Dermis microvascular lymphatic vessel endothelial cell (primary cell): Measurements from ENCODE around the gene WTAP. TPM values are rescaled to one million over a fixed set of nuclear protein-coding genes. Genes with fewer than 3 reads are reported as not detected.
"Not testable (repeated sequence)": the region's sequence is repeated elsewhere in the genome, so short reads cannot be mapped to it uniquely, and the experiment has no call there.

Source experiments
- DNase-seq, 2 donors: peaks; one replicate each; pipeline versions ENCODE4 v3.0.0 to v3.0.0-alpha.2; 2010; ENCODE audit warnings: low read depth in 2 of 2
- total RNA-seq: library from RNA; depleted of rRNA; stranded (reverse); fragments of >200 nt; gene quantifications from 2 replicates; pipeline ENCODE4 v1.2.1, GENCODE V29; 2014

The WTAP gene
- total RNA-seq, 1 donor from 2014 or later: 69.2 TPM

DNA sequence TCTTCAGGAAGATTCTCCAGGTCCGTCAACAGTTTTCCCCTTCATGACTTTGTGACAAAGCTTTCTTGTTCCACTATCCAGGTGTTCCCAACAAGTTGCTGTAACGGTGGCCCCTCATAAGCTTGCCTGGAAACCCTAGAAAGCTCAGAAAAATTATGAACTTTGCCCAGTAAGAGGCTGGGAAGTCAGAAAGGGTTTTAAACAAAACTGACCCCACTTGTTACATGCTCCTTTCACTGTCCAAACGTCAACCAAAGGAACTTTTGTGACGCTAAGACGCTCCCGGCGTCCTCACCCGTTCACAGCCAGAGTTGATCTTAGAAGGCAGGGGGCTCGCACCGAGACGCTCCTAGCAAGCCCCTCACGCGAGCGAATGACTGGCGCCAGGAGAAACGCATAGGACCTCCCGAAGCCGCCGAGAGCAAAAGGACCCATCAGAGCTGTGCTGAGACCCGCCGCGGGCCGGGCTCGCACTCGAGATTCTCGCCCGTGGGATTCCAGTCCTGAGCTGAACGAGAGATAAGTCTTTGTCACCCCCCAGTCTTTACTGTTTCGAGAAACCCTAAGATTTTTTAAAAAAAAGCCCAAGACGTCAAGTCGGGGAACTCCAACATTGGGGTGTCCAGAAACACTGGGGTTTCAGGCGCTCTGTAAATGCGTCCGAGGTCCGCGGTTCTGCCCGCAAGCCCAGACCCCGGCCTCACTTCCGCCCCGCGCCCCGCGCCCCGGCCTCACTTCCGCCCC, 34.0 kb downstream of the WTAP start:
- DNase-seq: peak in 1 of 2 donors; percentile 37

DNA sequence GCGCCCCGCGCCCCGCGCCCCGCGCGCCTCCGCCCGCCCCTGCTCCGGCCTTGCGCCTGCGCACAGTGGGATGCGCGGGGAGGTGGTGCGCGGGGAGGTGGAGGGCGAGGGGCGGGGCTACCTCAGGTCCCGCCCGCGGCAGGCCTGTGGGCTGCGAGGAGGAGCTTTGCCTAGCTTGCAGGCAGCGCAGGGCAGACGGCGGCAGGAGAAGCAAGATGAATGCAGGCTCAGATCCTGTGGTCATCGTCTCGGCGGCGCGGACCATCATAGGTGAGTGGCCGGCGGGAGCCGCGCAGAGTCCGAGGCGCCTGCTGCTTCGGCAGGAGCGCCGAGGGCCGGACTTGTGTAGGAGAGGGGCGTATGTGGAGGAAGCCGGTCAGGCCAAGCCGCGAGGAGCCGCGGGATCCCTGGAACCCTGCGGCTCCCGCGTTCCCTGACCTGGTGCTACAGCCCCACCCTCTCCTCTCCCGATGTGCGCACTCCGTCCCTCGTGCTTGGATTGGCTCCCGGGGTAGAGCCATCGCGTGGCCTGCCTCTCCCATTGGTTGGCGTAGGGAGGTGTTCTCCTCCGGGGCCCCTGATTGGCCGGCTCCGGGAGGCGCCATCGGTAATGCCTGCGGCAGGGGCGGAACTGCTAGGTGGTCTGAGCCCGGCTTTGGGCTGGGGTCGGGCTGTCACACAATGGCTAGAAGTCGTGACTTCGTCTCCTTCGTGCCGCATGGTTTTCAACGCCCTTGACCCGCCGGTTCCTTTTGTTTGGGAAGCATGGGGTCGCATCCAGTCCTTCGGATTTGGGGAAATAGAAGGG, 34.8 kb downstream of the WTAP start, which contains the start of gene ACAT2:
ACAT2 (plus strand) TSS at position 173 of the 808 bp plus-strand sequence; CDS start at position 216, 43 bp downstream.
- peak; percentile 87 to 94 for DNase-seq

DNA sequence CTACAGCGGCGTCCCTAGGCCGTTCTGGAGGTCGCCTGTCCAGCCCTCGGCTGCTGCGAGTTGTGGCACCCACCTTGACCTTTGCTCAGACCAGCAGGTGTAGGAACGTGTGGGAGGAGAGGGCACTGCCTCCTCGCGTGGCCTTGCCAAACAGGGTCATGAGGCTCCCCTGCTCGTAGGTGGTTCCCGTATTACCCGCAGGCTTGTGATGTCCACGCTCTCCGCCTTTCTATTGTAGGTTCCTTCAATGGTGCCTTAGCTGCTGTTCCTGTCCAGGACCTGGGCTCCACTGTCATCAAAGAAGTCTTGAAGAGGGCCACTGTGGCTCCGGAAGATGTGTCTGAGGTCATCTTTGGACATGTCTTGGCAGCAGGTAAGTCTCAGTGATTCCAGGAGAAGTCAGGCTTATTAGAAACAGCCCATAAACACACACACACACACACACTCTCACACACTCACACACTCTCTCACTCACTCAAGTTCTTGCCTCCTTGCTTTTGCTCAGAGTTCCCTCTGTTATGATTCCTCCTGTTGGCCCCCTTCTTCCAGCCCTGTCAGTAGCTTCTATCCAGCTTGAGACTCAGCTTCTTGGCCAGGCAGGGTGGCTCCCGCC, 35.5 kb downstream of the WTAP start:
- peak in 1 of 2 donors; percentile 9 for DNase-seq

DNA sequence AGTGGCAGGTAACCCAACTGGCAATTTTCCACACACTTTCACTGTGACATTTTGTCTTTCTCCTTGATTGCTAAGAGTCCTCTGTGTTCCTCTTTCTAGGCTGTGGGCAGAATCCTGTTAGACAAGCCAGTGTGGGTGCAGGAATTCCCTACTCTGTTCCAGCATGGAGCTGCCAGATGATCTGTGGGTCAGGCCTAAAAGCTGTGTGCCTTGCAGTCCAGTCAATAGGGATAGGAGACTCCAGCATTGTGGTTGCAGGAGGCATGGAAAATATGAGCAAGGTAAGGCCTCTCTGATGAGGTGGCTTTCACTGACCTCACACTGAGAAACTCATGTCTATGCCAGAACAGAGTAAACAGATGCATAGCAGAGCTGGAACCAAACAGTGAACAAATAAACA, 39.6 kb downstream of the WTAP start:
- DNase-seq: no peak

DNA sequence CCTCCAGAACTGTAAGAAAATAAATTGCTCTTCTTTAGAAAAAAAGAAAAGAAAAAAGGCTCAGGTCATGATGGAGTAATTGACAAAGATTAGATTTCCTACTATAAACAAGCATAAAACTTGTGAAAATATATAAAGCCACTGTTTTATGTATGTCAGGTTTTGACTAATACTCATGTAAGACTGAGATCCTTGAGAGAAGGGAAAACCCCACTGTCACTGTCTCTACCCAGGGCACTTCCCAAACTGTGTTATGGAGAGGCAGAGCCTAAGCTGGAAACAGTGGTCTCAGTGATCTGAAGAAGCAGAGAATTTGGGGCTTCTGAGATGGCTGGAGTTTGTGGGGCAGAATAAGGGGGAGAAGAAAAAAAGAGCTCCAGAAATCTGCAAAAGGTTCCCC, 42.2 kb downstream of the WTAP start:
- no peak for DNase-seq

DNA sequence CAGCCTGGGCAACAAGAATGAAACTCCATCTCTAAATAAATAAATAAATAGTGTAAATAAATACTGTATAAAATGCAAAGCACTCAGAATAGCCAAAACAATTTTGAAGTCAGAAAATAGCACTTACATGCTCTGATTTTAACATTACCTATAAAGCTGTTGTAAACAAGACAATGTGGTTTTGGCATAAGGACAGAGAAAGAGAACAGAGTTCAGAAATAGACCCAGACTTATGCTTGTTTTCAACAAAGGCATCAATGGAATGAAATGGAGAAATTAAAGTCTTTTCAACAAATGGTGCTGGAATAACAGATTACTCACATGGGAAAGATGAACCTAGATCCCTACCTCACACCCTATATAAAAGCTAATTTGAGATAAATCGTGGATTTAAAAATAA, 44.9 kb downstream of the WTAP start:
- DNase-seq: no peak

DNA sequence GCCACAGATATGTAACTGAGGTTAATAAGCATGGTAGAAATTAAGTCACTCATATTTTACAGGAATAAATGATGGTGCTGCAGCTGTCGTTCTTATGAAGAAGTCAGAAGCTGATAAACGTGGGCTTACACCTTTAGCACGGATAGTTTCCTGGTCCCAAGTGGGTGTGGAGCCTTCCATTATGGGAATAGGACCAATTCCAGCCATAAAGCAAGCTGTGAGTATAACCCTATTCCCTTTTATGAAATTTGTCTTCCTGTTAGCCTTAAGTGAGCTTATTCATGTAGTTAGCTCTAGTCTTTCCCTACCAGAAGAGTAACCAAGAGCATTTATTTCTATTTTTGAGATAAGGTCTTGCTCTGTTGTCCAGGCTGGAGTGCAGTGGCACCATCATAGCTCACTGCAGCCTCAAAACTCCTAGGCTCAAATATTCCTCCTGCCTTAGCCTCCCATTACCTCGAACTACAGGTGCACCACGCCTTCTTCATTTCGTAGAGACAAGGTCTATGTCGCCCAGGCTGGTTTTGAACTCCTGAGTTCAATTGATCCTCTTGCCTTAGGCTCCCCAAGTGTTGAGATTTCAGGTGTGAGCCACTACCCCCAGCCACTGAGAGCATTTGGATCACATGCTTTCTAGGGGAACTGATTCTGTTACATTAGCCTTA, 50.1 kb downstream of the WTAP start:
- DNase-seq: no peak

DNA sequence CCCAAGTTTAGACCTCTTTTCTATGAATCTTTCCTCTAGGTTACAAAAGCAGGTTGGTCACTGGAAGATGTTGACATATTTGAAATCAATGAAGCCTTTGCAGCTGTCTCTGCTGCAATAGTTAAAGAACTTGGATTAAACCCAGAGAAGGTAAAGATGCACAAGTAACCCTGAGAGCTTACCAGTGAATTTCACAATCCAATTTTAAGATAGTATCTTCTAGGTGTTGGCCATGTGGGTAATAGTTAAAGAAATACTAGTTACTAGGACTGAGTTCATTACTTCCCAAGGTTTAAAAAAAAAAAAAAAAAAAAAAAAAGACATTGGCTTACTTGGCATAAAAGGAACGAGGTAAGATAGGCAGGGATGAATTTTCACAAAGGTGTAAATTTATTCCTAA, 50.8 kb downstream of the WTAP start:
- DNase-seq: no peak

DNA sequence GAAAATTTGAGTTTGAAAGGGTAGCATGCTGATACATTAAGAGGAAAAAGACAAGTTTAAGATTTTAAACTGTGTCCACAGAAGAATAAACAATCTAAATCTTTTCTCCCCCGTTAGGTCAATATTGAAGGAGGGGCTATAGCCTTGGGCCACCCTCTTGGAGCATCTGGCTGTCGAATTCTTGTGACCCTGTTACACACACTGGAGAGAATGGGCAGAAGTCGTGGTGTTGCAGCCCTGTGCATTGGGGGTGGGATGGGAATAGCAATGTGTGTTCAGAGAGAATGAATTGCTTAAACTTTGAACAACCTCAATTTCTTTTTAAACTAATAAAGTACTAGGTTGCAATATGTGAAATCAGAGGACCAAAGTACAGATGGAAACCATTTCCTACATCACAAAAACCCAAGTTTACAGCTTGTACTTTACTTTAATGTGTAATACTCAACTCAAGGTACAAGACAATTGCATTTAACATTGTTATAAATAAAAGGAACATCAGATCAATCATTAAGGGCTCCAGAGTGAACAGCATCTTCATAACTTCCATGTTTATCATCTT, 51.3 kb downstream of the WTAP start:
- no peak for DNase-seq

DNA sequence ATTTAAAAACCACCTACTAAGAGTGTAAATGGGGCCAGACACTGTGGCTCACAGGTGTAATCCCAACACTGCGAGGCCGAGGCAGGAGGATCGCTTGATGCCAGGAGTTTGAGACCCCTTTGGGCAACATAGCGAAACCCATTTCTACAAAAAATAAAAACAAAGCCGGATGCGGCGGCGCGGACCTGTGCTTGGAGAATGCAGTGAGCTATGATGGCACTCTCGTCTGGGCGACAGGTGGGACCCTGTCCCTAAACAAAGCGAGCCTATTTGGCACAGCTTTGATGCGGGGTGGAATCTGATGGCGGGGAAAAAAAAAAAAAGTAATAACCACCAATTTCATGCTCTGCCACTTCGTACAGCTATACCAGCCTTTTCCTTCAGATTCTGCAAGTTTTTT, 61.0 kb downstream of the WTAP start:
- DNase-seq: peak in 1 of 2 donors; percentile 6

DNA sequence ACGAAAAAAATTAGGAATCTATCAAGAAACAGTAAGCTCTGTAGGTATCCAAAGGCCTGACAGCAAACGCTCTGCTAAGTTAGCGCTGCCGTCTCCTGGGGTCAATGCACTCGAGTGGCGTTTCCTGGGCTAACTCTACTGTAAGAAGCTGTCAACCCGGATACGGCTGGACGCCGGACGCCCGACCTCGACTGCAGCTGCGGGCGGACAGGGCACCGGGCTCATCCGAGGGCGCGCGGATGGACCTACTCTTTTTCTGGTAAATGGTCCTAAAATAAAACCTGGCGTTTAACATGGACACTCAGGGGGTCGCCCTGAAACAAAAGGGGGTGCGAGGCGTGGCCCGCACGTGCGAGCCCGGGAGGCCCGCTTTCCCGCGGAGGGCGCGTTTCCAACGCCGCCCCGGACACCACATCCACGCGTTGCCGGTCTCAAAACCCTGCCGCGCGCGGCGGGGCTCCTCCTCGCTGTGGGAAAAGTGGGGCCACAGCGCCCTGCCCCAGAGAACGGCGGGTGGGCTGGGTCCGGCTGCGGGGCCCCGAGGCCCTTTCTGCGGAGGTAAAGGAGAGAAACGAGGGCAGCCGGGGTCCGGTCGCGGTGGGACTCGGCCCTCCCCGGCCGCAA, 61.6 kb downstream of the WTAP start:
- peak; percentile 9 to 62 for DNase-seq

DNA sequence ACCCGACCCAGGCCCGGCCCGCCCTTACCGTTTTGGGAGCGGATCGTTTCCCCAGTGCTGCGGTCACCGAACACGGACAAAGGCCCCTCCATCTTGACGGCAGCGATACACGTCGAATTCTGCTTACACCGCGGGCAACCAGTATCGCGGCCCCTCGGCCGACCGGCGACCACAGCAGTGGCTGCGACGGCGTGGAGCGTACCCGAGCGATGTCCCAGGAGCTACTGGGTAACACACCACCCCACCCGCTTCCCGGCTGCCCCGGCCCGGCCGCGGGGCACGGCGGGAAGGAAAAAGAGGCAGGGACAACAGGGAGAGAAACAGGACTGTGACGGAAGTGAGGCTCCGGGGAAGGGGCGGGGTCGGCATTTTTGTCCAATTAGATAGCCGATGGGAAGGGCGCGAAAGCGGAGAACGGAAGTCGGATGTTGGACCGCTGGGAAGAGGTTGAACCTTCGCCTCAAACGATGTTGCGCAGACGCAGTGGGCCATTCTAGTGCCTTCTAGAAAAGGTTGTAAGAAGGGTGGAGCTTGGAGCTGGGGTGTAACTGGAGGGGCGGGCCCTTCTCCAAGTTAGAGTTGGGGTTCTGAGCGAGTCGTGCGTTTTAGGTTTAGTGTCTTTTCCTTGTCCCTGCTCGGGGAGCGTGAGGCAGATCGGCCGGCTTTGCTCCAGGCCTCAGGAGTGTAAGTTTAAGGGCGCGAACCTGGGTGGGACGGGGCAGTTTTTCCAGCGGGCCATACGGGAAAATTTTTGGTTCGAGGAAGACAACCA, 62.3 kb downstream of the WTAP start, which contains the start of gene TCP1:
TCP1 (minus strand) TSS at position 226 of the 772 bp plus-strand sequence; CDS start at position 92, 134 bp downstream.
- DNase-seq: peak; percentile 99 to 100

DNA sequence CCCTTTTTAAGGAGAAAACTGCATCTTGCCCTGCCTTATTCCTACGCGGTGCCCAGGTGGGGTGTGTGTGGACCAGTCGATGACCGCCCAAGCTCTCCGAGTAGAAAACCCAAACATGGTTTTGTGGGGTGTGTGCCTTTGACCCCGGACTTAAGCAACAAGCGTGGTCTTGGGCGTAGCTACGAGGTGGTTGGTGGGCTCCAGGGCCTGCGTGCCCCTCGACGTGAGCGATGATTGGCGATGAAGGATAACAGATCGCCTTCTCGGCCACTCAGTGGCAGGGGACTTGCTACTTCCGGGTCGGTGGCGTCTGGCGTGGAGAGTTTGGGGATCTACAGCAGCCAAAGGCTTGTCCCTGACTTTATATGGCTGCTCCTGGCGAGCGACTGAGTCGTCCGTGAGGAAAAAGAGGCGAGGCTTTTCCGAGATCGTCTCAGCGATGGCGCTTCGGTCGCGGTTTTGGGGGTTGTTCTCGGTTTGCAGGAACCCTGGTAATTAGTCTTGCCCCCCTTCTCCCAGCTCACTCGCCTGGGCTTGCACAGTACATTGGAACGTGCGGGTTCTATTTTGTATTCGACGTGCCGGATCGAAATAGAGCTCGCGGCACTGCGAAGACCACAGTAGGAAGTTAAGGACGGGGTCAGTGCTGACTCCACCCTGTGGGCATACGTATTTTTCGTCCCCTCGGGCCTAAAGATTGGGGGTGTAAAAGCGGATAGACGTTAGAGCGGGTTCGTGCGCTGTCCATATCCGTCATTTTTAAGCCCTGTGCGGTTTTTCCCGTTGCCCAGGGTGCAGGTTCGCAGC, 63.0 kb downstream of the WTAP start, which contains the start of gene MRPL18:
MRPL18 (plus strand) TSS at position 319 of the 807 bp plus-strand sequence; CDS start at position 440, 121 bp downstream.
- peak; percentile 95 to 99 for DNase-seq

DNA sequence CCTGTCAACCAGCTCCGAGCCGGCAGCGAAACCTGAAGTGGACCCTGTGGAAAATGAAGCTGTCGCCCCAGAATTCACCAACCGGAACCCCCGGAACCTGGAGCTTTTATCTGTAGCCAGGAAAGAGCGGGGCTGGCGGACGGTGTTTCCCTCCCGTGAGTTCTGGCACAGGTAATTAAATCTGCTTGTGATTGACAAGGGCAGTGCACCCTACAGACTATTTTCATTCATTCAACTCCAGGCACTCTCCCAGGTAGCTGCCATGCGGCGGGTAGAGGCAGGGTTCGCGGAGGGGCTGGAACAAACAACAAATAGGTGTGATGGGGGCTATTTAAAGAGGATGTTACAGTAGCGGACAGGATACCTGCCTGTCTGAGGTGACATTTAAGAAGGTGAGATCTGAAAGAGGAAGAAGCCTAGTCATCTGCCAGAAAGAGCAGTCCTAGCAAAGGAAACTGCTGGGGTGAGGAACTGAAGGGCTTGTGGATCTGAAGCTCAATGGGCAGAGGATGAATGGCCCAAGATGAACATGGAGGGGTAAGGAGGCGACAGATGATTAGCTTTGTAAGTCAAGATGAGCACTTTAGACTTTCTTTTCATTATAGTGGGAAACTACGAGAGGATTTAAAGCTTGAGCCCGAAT, 63.8 kb downstream of the WTAP start:
- DNase-seq: no peak

DNA sequence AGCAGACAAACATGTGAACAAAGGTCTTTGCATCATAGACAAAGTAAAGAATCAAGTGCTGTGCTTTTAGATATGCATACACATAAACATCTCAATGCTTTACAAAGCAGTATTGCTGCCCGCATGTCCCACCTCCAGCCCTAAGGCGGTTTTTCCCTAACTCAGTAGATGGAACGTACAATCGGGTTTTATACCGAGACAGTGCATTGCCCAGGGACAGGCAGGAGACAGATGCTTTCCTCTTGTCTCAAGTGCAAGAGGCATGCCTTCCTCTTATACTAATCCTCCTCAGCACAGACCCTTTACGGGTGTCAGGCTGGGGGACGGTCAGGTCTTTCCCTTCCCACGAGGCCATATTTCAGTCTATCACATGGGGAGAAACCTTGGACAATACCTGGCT, 67.7 kb downstream of the WTAP start:
- not testable (repeated sequence) for DNase-seq

DNA sequence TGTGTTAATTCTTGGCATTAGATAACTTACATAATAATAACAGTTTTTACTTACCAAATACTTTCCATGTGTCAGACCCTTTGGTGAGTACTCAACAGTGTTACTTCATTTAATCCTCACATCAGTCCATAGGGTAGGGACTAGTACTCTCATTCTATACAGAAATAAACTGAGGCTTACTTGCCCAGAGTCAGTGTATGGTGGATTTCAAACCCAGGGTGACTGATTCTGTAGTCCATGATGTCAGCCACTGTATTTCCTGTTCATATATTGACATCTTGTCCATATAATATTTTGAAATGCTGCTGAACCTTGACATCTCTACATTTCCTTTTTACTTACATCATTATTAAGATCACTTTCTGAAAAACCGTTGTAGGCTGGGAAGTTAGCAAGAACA, 70.2 kb downstream of the WTAP start:
- no peak for DNase-seq

DNA sequence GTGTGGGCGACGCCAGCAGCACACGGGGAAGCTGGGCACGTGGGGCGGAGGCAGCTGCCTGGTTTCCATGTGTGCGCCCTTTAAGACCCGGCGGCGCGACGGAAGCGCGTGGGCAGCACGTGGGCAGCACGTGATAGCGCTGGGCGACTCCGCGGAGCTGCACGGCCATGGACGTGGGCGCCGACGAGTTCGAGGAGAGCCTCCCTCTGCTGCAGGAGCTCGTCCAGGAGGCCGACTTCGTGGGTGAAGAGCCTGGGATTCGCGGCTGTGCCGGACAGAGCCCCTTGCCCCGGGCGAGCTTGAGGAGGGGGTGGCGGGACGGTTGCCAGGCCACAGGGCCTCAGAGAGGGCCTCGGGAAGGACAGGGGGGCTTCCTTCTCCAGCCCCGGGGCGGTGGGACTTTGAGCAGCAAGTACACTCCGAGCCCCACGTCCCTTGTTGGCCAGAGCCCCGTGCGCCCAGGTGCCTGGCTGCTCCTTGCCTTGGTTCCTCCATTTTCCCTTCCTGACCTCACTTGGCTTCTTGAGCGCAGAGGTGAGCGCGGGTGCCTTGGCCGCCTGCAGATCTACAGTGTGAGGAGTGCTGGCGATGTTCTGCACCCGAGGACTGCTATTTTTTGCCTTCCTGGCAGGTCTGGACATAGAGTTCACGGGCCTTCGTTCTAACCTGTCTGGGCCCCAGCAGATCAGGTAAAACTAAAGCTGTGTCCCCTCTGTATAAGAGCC, 73.0 kb downstream of the WTAP start, which contains the start of gene PNLDC1:
PNLDC1 (plus strand) TSS at position 136 of the 725 bp plus-strand sequence; CDS start at position 168, 32 bp downstream.
- DNase-seq: no peak

DNA sequence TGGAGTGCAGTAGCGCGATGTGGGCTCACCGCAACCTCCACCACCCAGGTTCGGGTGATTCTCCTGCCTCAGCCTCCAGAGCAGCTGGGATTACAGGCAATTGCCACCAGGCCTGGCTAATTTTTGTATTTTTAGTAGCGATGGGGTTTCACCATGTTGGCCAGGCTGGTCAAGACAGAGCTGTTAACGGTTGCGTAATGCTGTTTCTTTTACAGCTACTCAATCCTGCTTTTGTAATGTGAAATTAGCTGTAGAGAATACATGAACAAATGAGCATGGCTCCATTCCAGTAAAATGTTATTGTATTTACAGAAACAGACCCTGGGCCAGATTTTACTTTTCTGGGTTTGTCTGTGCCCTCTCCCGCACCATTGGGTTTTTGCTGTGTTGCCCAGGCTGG, 74.6 kb downstream of the WTAP start:
- DNase-seq: no peak
